Left renal cortex interstitium (tissue), 4 donors: ENCODE measurements around the gene CACNG3. TPM values are rescaled to one million over a fixed set of nuclear protein-coding genes. Genes with fewer than 3 reads are reported as not detected.

ENCODE experiments used
- DNase-seq, 4 donors: peaks; one replicate each; pipeline ENCODE4 v3.0.0-alpha.2; 2013; ENCODE audit warnings: low read depth in 4 of 4, low spot score in 2 of 4, missing footprints in 1 of 4
- polyA plus RNA-seq, 4 donors: library from polyadenylated mRNA; unstranded; fragments of 120-200 nt; gene quantifications; one replicate each; pipeline ENCODE4 v1.2.1, GENCODE V29; 2013; ENCODE audit not compliant: insufficient read length in 4 of 4

The CACNG3 gene
- polyA plus RNA-seq, 4 donors: 0.05 TPM; not detected in 3

GRCh38 chr16:24381470-24382118, 125.5 kb downstream of the CACNG3 start:
- no peak for DNase-seq

GRCh38 chr16:24382762-24383407, 126.8 kb downstream of the CACNG3 start:
- DNase-seq: no peak

GRCh38 chr16:24394341-24394740, 138.2 kb downstream of the CACNG3 start:
- DNase-seq: no peak

- DNase-seq: no peak
These were observed 140.5 kb downstream of the CACNG3 start for GRCh38 chr16:24396350-24397271.

- no peak for DNase-seq
These were observed 152.9 kb downstream of the CACNG3 start for GRCh38 chr16:24409045-24409444.
